ENCODE measurements around the gene DDIT4.

DNA sequence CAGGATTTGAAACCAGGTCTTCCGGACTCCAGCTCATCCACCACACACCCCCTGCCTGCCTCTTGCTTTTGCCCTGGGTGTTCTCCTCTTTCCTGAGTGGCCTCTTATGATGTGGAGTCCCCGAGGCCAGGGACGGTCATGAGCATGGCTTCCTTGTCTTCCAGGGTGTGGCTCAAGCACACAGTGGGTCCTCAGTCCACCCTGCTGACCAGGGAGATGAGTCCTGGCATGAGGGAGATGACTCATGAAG, 48.2 kb downstream of the DDIT4 start:
- no peak for TF ChIP-seq POLR2A (IDR thresholded peaks at IDR 0.05; ENCODE audit: extremely low read depth, insufficient read length)
- TF ChIP-seq, protein P1, sequence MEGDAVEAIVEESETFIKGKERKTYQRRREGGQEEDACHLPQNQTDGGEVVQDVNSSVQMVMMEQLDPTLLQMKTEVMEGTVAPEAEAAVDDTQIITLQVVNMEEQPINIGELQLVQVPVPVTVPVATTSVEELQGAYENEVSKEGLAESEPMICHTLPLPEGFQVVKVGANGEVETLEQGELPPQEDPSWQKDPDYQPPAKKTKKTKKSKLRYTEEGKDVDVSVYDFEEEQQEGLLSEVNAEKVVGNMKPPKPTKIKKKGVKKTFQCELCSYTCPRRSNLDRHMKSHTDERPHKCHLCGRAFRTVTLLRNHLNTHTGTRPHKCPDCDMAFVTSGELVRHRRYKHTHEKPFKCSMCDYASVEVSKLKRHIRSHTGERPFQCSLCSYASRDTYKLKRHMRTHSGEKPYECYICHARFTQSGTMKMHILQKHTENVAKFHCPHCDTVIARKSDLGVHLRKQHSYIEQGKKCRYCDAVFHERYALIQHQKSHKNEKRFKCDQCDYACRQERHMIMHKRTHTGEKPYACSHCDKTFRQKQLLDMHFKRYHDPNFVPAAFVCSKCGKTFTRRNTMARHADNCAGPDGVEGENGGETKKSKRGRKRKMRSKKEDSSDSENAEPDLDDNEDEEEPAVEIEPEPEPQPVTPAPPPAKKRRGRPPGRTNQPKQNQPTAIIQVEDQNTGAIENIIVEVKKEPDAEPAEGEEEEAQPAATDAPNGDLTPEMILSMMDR (IDR thresholded peaks at IDR 0.05; ENCODE audit: low read depth, low read length) = no peak

Measured in NB4 (cell line).